Measurements from ENCODE around the gene SMIM14.

Gene SMIM14

GRCh38 chr4:39668887-39669286 is 30.2 kb upstream of the SMIM14 start:
- ATAC-seq (ENCODE audit: low read depth) (no peak), DNase-seq (ENCODE audit: low spot score) (no peak)
- TF ChIP-seq CTCF (IDR thresholded peaks at IDR 0.05; ENCODE audit: poor library complexity, severe bottlenecking): no peak
- H3K4me3 ChIP-seq (ENCODE audit: severe bottlenecking): no peak overlapping the region
- no peak overlapping the region for H3K27ac ChIP-seq (ENCODE audit: poor library complexity, severe bottlenecking)
- H3K27me3 ChIP-seq (ENCODE audit: insufficient read depth, poor library complexity, severe bottlenecking): no peaks in the 10 kb centered on the region
- no peaks in the 10 kb centered on the region for H3K36me3 ChIP-seq (ENCODE audit: low read depth)
- no peaks in the 10 kb centered on the region for H3K9me3 ChIP-seq (ENCODE audit: severe bottlenecking)
- H3K4me1 ChIP-seq (ENCODE audit: insufficient read depth, poor library complexity, severe bottlenecking): peaks cover 3% of the 10 kb centered on the region

- ATAC-seq (ENCODE audit: low read depth) (no peak), DNase-seq (ENCODE audit: low spot score) (no peak)
- Histone ChIP-seq H3K4me1 (ENCODE audit: insufficient read depth, poor library complexity, severe bottlenecking) (peaks cover 3% of the 10 kb centered on the region), H3K9me3 (ENCODE audit: severe bottlenecking) (no peaks in the 10 kb centered on the region), H3K27me3 (ENCODE audit: insufficient read depth, poor library complexity, severe bottlenecking) (no peaks in the 10 kb centered on the region), H3K36me3 (ENCODE audit: low read depth) (no peaks in the 10 kb centered on the region), H3K27ac (ENCODE audit: poor library complexity, severe bottlenecking) (no peak overlapping the region), H3K4me3 (ENCODE audit: severe bottlenecking) (no peak overlapping the region)
- TF ChIP-seq CTCF (IDR thresholded peaks at IDR 0.05; ENCODE audit: poor library complexity, severe bottlenecking): no peak
These were observed 29.0 kb upstream of the SMIM14 start for GRCh38 chr4:39667706-39668105.

GRCh38 chr4:39664828-39665731 is 26.4 kb upstream of the SMIM14 start:
- peak; percentile 54; the same call in 1 of the 3 replicates for ATAC-seq (ENCODE audit: low read depth)

GRCh38 chr4:39662683-39663082 is 24.0 kb upstream of the SMIM14 start:
- Histone ChIP-seq H3K4me1 (ENCODE audit: insufficient read depth, poor library complexity, severe bottlenecking) (peaks cover 3% of the 10 kb centered on the region), H3K9me3 (ENCODE audit: severe bottlenecking) (no peaks in the 10 kb centered on the region), H3K27ac (ENCODE audit: poor library complexity, severe bottlenecking) (no peak overlapping the region), H3K27me3 (ENCODE audit: insufficient read depth, poor library complexity, severe bottlenecking) (no peaks in the 10 kb centered on the region), H3K4me3 (ENCODE audit: severe bottlenecking) (no peak overlapping the region), H3K36me3 (ENCODE audit: low read depth) (no peaks in the 10 kb centered on the region)
- no peak for TF ChIP-seq CTCF (IDR thresholded peaks at IDR 0.05; ENCODE audit: poor library complexity, severe bottlenecking)
- DNase-seq (ENCODE audit: low spot score) (no peak), ATAC-seq (ENCODE audit: low read depth) (no peak)

More at GRCh38 chr4:39664828-39665731, 26.4 kb upstream of the SMIM14 start:
- Histone ChIP-seq H3K27me3 (ENCODE audit: insufficient read depth, poor library complexity, severe bottlenecking) (no peaks in the 10 kb centered on the region), H3K4me1 (ENCODE audit: insufficient read depth, poor library complexity, severe bottlenecking) (peaks cover 3% of the 10 kb centered on the region), H3K36me3 (ENCODE audit: low read depth) (no peaks in the 10 kb centered on the region), H3K9me3 (ENCODE audit: severe bottlenecking) (no peaks in the 10 kb centered on the region), H3K4me3 (ENCODE audit: severe bottlenecking) (no peak overlapping the region), H3K27ac (ENCODE audit: poor library complexity, severe bottlenecking) (no peak overlapping the region)
- TF ChIP-seq CTCF (IDR thresholded peaks at IDR 0.05; ENCODE audit: poor library complexity, severe bottlenecking): no peak
- no peak for DNase-seq (ENCODE audit: low spot score)

- Histone ChIP-seq H3K9me3 (ENCODE audit: severe bottlenecking) (no peaks in the 10 kb centered on the region), H3K4me3 (ENCODE audit: severe bottlenecking) (no peak overlapping the region), H3K4me1 (ENCODE audit: insufficient read depth, poor library complexity, severe bottlenecking) (peaks cover 3% of the 10 kb centered on the region), H3K36me3 (ENCODE audit: low read depth) (no peaks in the 10 kb centered on the region), H3K27ac (ENCODE audit: poor library complexity, severe bottlenecking) (no peak overlapping the region), H3K27me3 (ENCODE audit: insufficient read depth, poor library complexity, severe bottlenecking) (no peaks in the 10 kb centered on the region)
- no peak for TF ChIP-seq CTCF (IDR thresholded peaks at IDR 0.05; ENCODE audit: poor library complexity, severe bottlenecking)
- ATAC-seq (ENCODE audit: low read depth): no peak
- DNase-seq (ENCODE audit: low spot score): no peak
These were observed 22.1 kb upstream of the SMIM14 start for GRCh38 chr4:39660757-39661156.

All from RWPE2 (cell line).